Fibroblast of peridontal ligament (primary cell): ENCODE measurements around the gene MPZL2.
"Not testable (repeated sequence)": the region's sequence is repeated elsewhere in the genome, so short reads cannot be mapped to it uniquely, and the experiment has no call there.

ENCODE experiments used
- DNase-seq: peaks from one replicate; pipeline ENCODE4 v3.0.0-alpha.2; 2010; ENCODE audit errors: extremely low read depth

MPZL2 gene

DNA sequence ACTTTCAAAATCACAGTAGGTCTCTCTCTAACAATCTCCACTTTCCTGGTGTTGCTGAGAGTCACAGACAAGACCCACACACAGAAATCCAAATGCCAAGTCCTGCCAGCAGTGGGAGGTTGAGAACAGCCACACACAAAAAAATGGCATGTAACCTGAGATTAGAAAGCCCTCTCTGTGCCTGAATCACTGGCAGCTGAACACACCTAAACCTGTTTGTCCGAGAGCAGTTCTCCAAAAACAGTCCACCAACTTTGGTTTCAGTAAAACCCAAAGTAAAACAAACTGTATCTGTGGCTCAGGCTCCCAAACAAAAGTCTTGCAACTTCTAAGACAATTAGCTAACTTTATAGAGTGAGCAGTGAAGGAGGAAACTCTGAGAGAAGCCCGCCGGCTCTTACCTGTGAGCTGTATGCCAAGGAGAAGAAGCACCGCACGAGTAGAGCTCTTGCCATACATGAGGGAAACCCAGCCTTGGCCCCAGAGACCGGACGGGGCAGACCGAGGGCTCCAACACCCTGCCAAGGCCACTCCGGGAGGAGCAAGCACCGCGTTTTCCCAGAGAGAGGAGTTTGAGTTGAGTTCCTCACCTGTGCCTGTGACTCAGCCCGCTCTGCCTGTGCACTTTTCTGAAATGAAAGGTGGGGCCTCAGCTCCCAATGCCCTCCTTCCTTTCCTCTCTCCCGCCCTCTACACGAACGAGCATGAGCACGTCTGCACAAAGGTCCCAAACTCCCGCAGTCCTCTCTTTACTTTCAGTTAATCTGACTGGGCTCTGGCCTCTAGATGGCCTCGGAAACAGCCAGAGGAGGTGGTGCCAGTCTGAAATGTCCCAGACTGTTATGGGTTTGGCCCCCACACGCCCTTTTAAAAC, at the start of gene MPZL2:
Gene MPZL2 (minus strand): TSS at position 603 of the 874 bp plus-strand sequence. CDS start 144 bp downstream, at position 459.
- no peak for DNase-seq

GRCh38 chr11:118313242-118313641, 49.1 kb upstream of the MPZL2 start:
- no peak for DNase-seq

DNA sequence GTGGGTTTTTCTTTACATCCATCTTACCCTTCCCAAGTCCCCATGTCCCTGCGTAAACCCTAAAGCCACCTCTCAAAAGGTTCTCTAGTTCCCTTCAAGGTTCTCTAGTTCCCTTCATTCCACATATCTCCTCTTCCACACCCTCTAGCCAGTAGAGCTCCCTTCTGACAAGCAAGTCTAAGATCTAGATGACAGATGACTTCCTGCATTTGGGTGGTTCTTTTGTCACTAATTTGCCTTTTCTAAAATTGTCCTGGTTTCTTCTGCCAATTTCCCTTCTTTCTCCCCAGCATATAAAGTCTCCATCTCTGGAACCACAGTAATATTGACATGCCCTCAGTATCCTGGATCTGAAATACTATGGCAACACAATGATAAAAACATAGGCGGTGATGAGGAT, 48.2 kb upstream of the MPZL2 start:
- no peak for DNase-seq

GRCh38 chr11:118311518-118311917, 47.4 kb upstream of the MPZL2 start:
- no peak for DNase-seq

- no peak for DNase-seq
Measured at GRCh38 chr11:118310781-118311485, 46.8 kb upstream of the MPZL2 start.

DNA sequence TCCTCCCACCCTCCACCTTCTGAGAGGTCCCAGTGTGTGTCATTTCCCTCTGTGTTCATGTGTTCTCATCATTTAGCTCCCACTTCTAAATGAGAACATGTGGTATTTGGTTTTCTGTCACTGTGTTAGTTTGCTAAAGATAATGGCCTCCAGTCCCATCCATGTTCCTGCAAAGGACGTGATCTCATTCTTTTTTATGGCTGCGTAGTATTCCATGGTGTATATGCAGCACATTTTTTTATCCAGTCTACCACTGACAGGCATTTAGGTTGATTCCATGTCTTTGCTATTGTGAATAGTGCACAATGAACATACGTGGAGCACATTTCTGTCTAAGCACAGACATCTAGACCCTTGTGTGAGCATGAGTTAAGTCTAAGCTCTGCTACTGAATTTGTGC, 46.2 kb upstream of the MPZL2 start:
- no peak for DNase-seq

- DNase-seq: not testable (repeated sequence)
Measured at GRCh38 chr11:118308995-118309528, 45.0 kb upstream of the MPZL2 start.

DNA sequence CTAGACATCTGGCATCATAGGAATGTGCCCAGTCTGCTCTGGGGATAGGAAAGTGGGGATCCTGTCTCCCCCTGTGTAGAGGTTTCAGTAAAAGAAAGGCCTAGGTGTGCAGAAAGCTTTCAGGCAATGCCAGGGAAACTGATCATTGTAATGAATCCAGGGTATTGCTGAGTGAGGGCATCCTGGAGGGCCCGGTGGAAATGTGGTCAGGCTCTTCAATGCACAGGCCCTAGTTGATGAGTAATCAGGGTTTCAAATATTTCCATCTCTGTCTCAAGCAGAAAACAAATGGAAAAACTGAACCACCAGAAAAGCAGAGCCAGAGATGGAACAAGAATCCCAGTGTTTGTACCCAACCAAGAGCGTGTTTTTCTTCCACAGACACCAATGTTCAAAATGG, 42.5 kb upstream of the MPZL2 start:
- DNase-seq: no peak

GRCh38 chr11:118305726-118306125, 41.6 kb upstream of the MPZL2 start:
- DNase-seq: no peak

- DNase-seq: no peak
Measured at GRCh38 chr11:118304568-118305248, 40.6 kb upstream of the MPZL2 start, which contains the start of gene CD3E. Gene CD3E (plus strand): TSS chr11:118304730. CDS start chr11:118304953, 223 bp downstream.

- DNase-seq: no peak
Measured at GRCh38 chr11:118304227-118304567, 40.1 kb upstream of the MPZL2 start.

DNA sequence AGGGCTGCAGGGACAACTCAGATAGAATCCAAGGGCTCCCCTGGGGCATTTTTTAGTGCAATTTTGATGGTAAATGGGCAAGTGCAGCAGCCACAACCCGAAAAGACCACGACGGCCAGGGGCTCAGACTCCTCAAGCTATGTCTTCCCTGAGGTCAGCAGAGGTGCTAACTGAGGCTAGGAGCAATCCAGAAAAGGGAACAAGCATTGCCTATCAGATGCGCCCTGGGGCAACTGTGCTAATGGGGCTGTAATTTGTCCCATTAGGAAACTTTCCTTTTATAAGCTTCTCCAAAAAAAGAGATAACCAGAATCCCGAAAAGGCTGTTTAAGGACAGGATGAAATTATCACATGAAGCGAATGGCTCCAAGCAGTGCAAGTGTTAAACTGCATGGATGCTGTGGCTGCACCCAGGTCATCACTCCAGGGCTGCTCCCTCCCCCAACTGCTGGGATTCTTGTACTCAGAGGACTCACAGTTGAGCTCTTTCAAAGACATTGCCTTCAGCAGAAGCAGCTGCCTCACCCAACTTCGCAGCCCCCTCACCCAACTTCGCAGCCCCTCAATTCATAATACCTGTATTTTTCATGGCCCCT, 37.6 kb upstream of the MPZL2 start:
- DNase-seq: no peak

DNA sequence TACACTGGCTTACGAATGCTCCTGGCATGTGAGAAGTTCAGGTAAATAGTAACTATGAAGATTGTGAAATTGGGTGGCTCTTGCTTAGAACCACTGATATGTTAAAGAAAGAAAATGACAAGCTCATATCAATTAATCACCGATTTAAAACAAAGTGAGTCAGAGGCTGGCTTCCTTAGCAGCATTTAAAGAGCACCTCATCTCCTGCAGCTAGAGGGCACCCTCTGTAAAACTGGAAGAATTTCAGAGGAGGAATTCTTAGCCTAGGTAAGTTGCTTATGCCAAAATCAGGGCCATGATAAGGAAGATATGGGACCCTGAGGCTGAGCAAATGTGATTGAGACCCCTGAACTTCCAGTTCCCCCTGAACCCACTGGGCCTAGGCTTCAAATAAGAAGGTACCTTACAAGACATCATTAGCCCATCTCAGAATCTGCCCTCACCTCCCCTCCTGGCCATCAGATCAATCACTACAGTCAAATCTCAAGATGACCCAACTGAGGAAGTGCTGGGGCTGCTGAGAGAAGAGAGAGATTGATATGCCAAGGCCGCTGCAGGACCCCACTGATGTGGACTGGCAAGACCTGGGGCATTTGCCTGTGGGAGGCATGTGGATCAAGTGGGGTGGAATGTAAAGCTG, 31.8 kb upstream of the MPZL2 start:
- peak; percentile 3 for DNase-seq

- DNase-seq: no peak
Measured at GRCh38 chr11:118295199-118295598, 31.1 kb upstream of the MPZL2 start.

- DNase-seq: no peak
Measured at GRCh38 chr11:118294053-118294452, 30.0 kb upstream of the MPZL2 start.

DNA sequence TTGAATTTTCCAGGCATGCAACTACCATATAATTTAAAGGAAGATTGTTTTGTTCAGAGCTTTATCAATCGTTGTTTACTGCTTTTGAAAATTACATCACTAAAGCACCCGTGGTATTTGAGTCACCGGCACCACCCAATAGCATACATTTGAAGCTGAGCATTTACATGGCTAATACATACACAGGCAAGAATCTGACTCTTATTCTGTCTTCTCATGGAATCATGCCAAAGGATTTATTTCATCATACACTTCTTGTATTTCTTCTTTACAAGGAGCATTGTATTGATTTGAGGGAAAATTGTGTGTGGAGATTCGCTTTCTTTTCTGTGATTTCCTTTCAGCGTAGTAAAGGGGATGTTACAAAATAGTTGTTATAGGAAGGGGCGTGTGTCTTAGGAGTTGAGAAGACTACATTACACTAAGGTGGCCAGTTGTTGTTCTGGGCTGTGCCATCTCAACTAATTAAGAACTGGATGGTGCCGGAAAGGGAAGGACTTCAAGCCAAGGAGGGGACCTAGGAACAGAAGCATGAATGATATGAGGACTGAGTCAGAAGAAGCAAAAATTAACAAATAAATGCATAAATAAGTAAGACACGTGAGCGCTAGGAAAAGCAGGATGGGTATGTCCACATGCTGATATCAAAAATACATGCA, 27.5 kb upstream of the MPZL2 start:
- DNase-seq: peak; percentile 3

- no peak for DNase-seq
Measured at GRCh38 chr11:118290923-118291322, 26.8 kb upstream of the MPZL2 start.

GRCh38 chr11:118289401-118289800, 25.3 kb upstream of the MPZL2 start:
- peak; percentile 29 for DNase-seq

- no peak for DNase-seq
Measured at GRCh38 chr11:118287006-118287405, 22.9 kb upstream of the MPZL2 start.

DNA sequence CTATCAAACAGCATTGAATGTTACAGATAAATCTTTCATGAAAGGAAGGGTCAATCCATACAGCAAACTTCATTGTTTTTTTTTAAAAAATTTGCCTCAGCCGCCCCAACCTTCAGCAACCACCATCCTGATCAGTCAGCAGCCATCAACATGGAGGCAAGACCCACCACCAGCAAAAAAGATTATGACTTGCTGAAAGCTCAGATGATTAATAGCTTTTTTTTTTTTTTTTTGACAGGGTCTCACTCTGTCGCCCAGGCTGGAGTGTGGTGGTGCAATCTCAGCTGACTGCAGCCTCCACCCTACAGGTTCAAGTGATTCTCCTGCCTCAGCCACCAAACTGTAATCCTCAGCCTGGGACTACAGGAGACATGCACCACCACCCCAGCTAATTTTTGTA, 22.4 kb upstream of the MPZL2 start:
- DNase-seq: no peak
